ENCODE data around the gene FRA10AC1. TPM values are rescaled to one million over a fixed set of nuclear protein-coding genes. Genes with fewer than 3 reads are reported as not detected.

The FRA10AC1 gene
- total and polyA plus RNA-seq, 2 of the 4 experiments (the other 2 are of a cell fraction), result 1.6 to 4.9 TPM

DNA sequence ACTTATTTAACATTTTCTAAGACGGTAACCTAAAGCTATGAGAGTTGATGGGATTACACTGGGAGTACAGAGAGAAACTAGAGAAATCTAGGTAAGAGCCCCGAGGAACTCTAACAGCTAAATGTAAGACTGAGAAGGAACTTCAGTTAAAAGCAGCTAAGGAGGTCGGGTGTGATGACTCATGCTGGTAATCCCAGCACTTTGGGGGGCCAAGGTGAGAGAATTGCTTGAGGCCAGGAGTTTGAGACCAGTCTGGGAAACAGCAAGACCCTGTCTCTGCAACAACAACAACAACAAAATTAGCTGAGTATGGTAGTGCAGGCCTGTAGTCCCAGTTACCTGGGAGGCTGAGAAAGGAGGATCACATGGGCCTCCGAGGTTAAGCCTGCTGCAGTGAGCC is 24.0 kb downstream of the FRA10AC1 start (continued):
- TF ChIP-seq POLR2A (IDR thresholded peaks at IDR 0.05; ENCODE audit: low read depth, low read length) (no peak), NFE2L2 (IDR thresholded peaks at IDR 0.05; ENCODE audit: low read depth, low read length) (no peak), RFX5 (IDR thresholded peaks at IDR 0.05; ENCODE audit: low read depth, low read length) (no peak), MAZ (IDR thresholded peaks at IDR 0.05; ENCODE audit: borderline replicate concordance, low read depth, low read length) (no peak)

GRCh38 chr10:93673791-93674190 is 28.6 kb downstream of the FRA10AC1 start:
- no peak overlapping the region for H3K4ac ChIP-seq (ENCODE audit: low read depth, low read length)
- H4K5ac ChIP-seq (ENCODE audit: low read depth, low read length), result no peak overlapping the region
- no peaks in the 10 kb centered on the region for H3K4me1 ChIP-seq (ENCODE audit: control insufficient read depth, insufficient read depth, low read length)
- intact Hi-C loops (cut with micrococcal nuclease), result loop anchor here (2.0 kb wide), 1 partner anchor 15 kb away; no protein-coding TSS in a partner anchor
- H2BK120ac ChIP-seq (ENCODE audit: low read depth, low read length), result no peak overlapping the region
- in situ Hi-C loops (cut with MboI; ENCODE audit: low sequenced_read_pairs), result loop anchor here (10.0 kb wide), 1 partner anchor 119 kb away; no protein-coding TSS in a partner anchor
- dilution Hi-C loops (cut with HindIII; ENCODE audit: low sequenced_read_pairs, unreplicated experiment), result no loop called here
- ATAC-seq (ENCODE audit: low read depth), result no peak
- CTCF ChIA-PET, result interaction anchor here (1.0 kb wide), 1 partner anchor 15 kb away, joined by 3 read pairs; no protein-coding TSS in a partner anchor
- POLR2A ChIA-PET (ENCODE audit: unreplicated experiment), result no interaction called here
- H3K14ac ChIP-seq (replicated peaks; ENCODE audit: low read depth, low read length), result no peak overlapping the region
- H2AFZ ChIP-seq (replicated peaks; ENCODE audit: low read length, poor library complexity), result no peak overlapping the region
- WGBS, 2 experiments (ENCODE audit: extremely low coverage in 2 of 2, insufficient read length in 1 of 2), result no CpG with 5 or more reads among the region's 2 CpGs
- H4K8ac ChIP-seq (ENCODE audit: low read depth in 2 of 2, low read length in 2 of 2), result no peak overlapping the region
- H4K91ac ChIP-seq (ENCODE audit: insufficient read depth, low read depth, low read length), result no peak overlapping the region
- no peak overlapping the region for H2AK9ac ChIP-seq (replicated peaks; ENCODE audit: low read depth, low read length, poor library complexity)
- H2AK5ac ChIP-seq (ENCODE audit: low read depth, low read length), result no peak overlapping the region
- no peaks in the 10 kb centered on the region for H3K27me3 ChIP-seq (ENCODE audit: control insufficient read depth, insufficient read depth, low read length)
- H3K36me3 ChIP-seq (ENCODE audit: control insufficient read depth, insufficient read depth, low read length), result peaks cover 18% of the 10 kb centered on the region
- H2BK20ac ChIP-seq (ENCODE audit: low read depth, low read length), result no peak overlapping the region
- TF ChIP-seq SMC3 (IDR thresholded peaks at IDR 0.05; ENCODE audit: low read depth, low read length) (no peak), NFE2L2 (IDR thresholded peaks at IDR 0.05; ENCODE audit: low read depth, low read length) (no peak), FOS (IDR thresholded peaks at IDR 0.05; ENCODE audit: low read depth, low read length) (no peak), POLR2A (IDR thresholded peaks at IDR 0.05; ENCODE audit: low read depth, low read length) (no peak), CHD1 (IDR thresholded peaks at IDR 0.05; ENCODE audit: low read depth, low read length) (no peak)
- no peak overlapping the region for H2BK5ac ChIP-seq (ENCODE audit: low read depth, low read length, poor library complexity, severe bottlenecking)
- no peak overlapping the region for H2BK15ac ChIP-seq (ENCODE audit: low read depth, low read length)
- no peaks in the 10 kb centered on the region for H4K20me1 ChIP-seq (ENCODE audit: insufficient read depth, low read length)
- DNase-seq, result no peak
- no peak overlapping the region for H3K23ac ChIP-seq (ENCODE audit: low read depth, low read length)
- H3K9me1 ChIP-seq (ENCODE audit: insufficient read depth, low read length), result no peaks in the 10 kb centered on the region
- H3K4me2 ChIP-seq (ENCODE audit: low read depth, low read length), result no peak overlapping the region
- no TSS peak for BruUV-seq (replicated peaks)
- no peak overlapping the region for H3K56ac ChIP-seq (ENCODE audit: extremely low read depth, insufficient read depth, low read length)
- H3K9ac ChIP-seq (ENCODE audit: low read depth, low read length), result no peak overlapping the region
- H3K27ac ChIP-seq (ENCODE audit: insufficient read depth, low read length), result no peak overlapping the region
- H3K79me1 ChIP-seq (ENCODE audit: low read depth in 1 of 2, low read length in 2 of 2), result no peaks in the 10 kb centered on the region
- H3K18ac ChIP-seq (ENCODE audit: low read depth, low read length), result no peak overlapping the region
- no peak overlapping the region for H3K4me3 ChIP-seq (ENCODE audit: insufficient read depth, low read depth, low read length)
- H3K9me3 ChIP-seq (ENCODE audit: control insufficient read depth, insufficient read depth, low read length), result no peaks in the 10 kb centered on the region
